CD14-positive monocyte (primary cell): ENCODE results near the gene HDHD5. TPM values are rescaled to one million over a fixed set of nuclear protein-coding genes. Genes with fewer than 3 reads are reported as not detected.
A peak's percentile ranks its signal among the peaks of the same experiment; 100 is the strongest.

ENCODE experiments used
- DNase-seq, 3 donors: peaks; one replicate each; pipeline ENCODE4 v3.0.0-alpha.2; 2011 to 2022
- H2AFZ ChIP-seq: 2 replicates; pipeline ENCODE4 v1.6.0; 2012; ENCODE audit warnings: mild to moderate bottlenecking, low read depth, low read length, inconsistent platforms; ENCODE audit not compliant: insufficient read depth, poor library complexity, severe bottlenecking
- H3K27ac ChIP-seq, 2 donors: 1 replicate in 1 of 2; 2 replicates in 1 of 2; pipeline ENCODE4 v1.5.1; 2012 to 2013; ENCODE audit warnings: low read length in 2 of 2, control low read depth in 1 of 2, inconsistent platforms in 1 of 2, low read depth in 1 of 2, mild to moderate bottlenecking in 1 of 2
- H3K27me3 ChIP-seq, 2 donors: one replicate each; pipeline versions ENCODE4 v1.6.0 to v1.6.1; 2011 to 2013; ENCODE audit warnings: low read length in 2 of 2; ENCODE audit not compliant: control insufficient read depth in 2 of 2, insufficient read depth in 2 of 2
- H3K36me3 ChIP-seq, 2 donors: replicated peaks in 1 of 2; 1 replicate in 1 of 2; 2 replicates in 1 of 2; pipeline versions ENCODE4 v1.5.1 to v1.6.1; 2012 to 2013; ENCODE audit warnings: low read length in 2 of 2, control low read depth in 1 of 2, inconsistent platforms in 1 of 2, mild to moderate bottlenecking in 1 of 2; ENCODE audit not compliant: insufficient read depth in 2 of 2, control insufficient read depth in 1 of 2
- H3K4me1 ChIP-seq, 2 donors: 1 replicate in 1 of 2; 2 replicates in 1 of 2; pipeline versions ENCODE4 v1.5.1 to v1.6.1; 2012 to 2013; ENCODE audit warnings: low read length in 2 of 2, control low read depth in 1 of 2, inconsistent platforms in 1 of 2, mild to moderate bottlenecking in 1 of 2, moderate library complexity in 1 of 2; ENCODE audit not compliant: insufficient read depth in 2 of 2, control insufficient read depth in 1 of 2
- H3K4me2 ChIP-seq: replicated peaks from 2 replicates; pipeline ENCODE3; 2012; ENCODE audit warnings: low read length, moderate library complexity, mild to moderate bottlenecking; ENCODE audit not compliant: poor library complexity, severe bottlenecking; ENCODE audit errors: extremely low read depth
- H3K4me3 ChIP-seq, 3 experiments: fragments of 200-600 bp in 1 of 3; sonication (generic) in 1 of 3; replicated peaks in 1 of 3; 1 replicate in 2 of 3; 2 replicates in 1 of 3; pipeline ENCODE4 v1.5.1; 2011 to 2013; ENCODE audit warnings: low read length in 3 of 3, mild to moderate bottlenecking in 3 of 3, control low read depth in 2 of 3, low read depth in 2 of 3, inconsistent platforms in 1 of 3, moderate library complexity in 1 of 3
- H3K79me2 ChIP-seq: 2 replicates; pipeline ENCODE4 v1.6.0; 2012; ENCODE audit warnings: mild to moderate bottlenecking, control low read depth, inconsistent platforms, low read length, moderate library complexity; ENCODE audit not compliant: insufficient read depth
- H3K9ac ChIP-seq: 2 replicates; pipeline ENCODE4 v1.6.0; 2017; ENCODE audit warnings: low read length, mild to moderate bottlenecking; ENCODE audit not compliant: insufficient read depth, poor library complexity, severe bottlenecking
- H3K9me3 ChIP-seq, 2 donors: replicated peaks in 1 of 2; 1 replicate in 1 of 2; 2 replicates in 1 of 2; pipeline versions ENCODE4 v1.5.1 to v1.6.1; 2012 to 2013; ENCODE audit warnings: low read length in 2 of 2, control low read depth in 1 of 2; ENCODE audit not compliant: control insufficient read depth in 1 of 2, insufficient read depth in 1 of 2
- H4K20me1 ChIP-seq: 2 replicates; pipeline ENCODE4 v1.6.0; 2012; ENCODE audit warnings: mild to moderate bottlenecking, low read length, control low read depth, moderate library complexity; ENCODE audit not compliant: insufficient read depth
- H3K27ac Mint-ChIP-seq, 7 donors: one replicate each; pipeline ENCODE4 v1.8.0; 2020; ENCODE audit warnings: mild to moderate bottlenecking in 7 of 7, mixed read lengths in 7 of 7, moderate library complexity in 6 of 7, inconsistent platforms in 2 of 7
- H3K27me3 Mint-ChIP-seq, 3 donors: one replicate each; pipeline ENCODE4 v1.8.0; 2021 to 2022; ENCODE audit warnings: low read depth in 3 of 3, mild to moderate bottlenecking in 3 of 3, mixed read lengths in 3 of 3, moderate library complexity in 3 of 3, inconsistent platforms in 1 of 3
- H3K36me3 Mint-ChIP-seq, 2 donors: one replicate each; pipeline ENCODE4 v1.8.0; 2020; ENCODE audit warnings: mixed read lengths in 2 of 2, inconsistent platforms in 1 of 2, mild to moderate bottlenecking in 1 of 2
- H3K4me1 Mint-ChIP-seq: one replicate; pipeline ENCODE4 v1.8.0; 2020; ENCODE audit warnings: mild to moderate bottlenecking, mixed read lengths
- H3K4me3 Mint-ChIP-seq, 2 donors: one replicate each; pipeline ENCODE4 v1.8.0; 2020; ENCODE audit warnings: mild to moderate bottlenecking in 2 of 2, mixed read lengths in 2 of 2, moderate library complexity in 1 of 2
- H3K9me3 Mint-ChIP-seq, 7 donors: one replicate each; pipeline ENCODE4 v1.8.0; 2020 to 2022; ENCODE audit warnings: mixed read lengths in 7 of 7, mild to moderate bottlenecking in 6 of 7, moderate library complexity in 6 of 7, inconsistent platforms in 2 of 7
- WGBS: methylation state at CpG from one replicate; pipeline ENCODE4 v1.1.5; 2013; ENCODE audit warnings: missing lambda C conversion rate; ENCODE audit not compliant: insufficient coverage; 5-methylcytosine and 5-hydroxymethylcytosine counted together
- intact Hi-C, 2 donors: fragments of 100-400 bp; cut with micrococcal nuclease; formaldehyde crosslinking; loops; one replicate each; pipeline versions ENCODE4 v1.15.0 to v1.15.1; 2023
- polyA plus RNA-seq, 3 donors: library from polyadenylated mRNA; depleted of rRNA in 1 of 3; unstranded in 2 of 3; stranded (reverse) in 1 of 3; fragments of 300-500 nt in 2 of 3; fragments of >200 nt in 1 of 3; fragmentation: Illumina TruSeq in 2 of 3; gene quantifications; 1 replicate in 2 of 3; 2 replicates in 1 of 3; pipeline ENCODE4 v1.2.3, GENCODE V29; 2012 to 2021
- TF ChIP-seq, protein P1 (sequence below): fragments of 200-600 bp; IDR thresholded peaks from one replicate; pipeline ENCODE4 v1.8.0; 2022; ENCODE audit warnings: antibody characterized with exemption, mild to moderate bottlenecking

HDHD5 gene
- polyA plus RNA-seq, 3 donors = 75.9 to 119 (median 79.9) TPM

- H4K20me1 ChIP-seq = no peaks in the 10 kb centered on the region
- peaks cover 6 to 15% of the 10 kb centered on the region in 2 donors for H3K36me3 Mint-ChIP-seq
- peaks cover 2 to 3% (median 2%) of the 10 kb centered on the region in 3 donors for H3K27me3 Mint-ChIP-seq
- H3K79me2 ChIP-seq = no peaks in the 10 kb centered on the region
- H3K36me3 ChIP-seq = peaks cover 3 to 4% of the 10 kb centered on the region in 2 donors
- H3K4me2 ChIP-seq = no peak overlapping the region
- WGBS = no CpG with 5 or more reads among the region's 1 CpG
- H3K27ac Mint-ChIP-seq = no peak overlapping the region
- intact Hi-C loops = no loop called here
- no peak overlapping the region for H3K9ac ChIP-seq
- peaks cover 0 to 1% (median 0%) of the 10 kb centered on the region in 7 donors for H3K9me3 Mint-ChIP-seq
- H3K27me3 ChIP-seq = no peaks in the 10 kb centered on the region
- no peak overlapping the region for H3K4me3 ChIP-seq
- H3K9me3 ChIP-seq = no peaks in the 10 kb centered on the region
- no peak overlapping the region for H3K27ac ChIP-seq
- no peak overlapping the region for H2AFZ ChIP-seq
- H3K4me1 ChIP-seq = peaks cover 0 to 8% of the 10 kb centered on the region in 2 donors
- H3K4me1 Mint-ChIP-seq = peaks cover 22% of the 10 kb centered on the region
- TF ChIP-seq, protein P1, sequence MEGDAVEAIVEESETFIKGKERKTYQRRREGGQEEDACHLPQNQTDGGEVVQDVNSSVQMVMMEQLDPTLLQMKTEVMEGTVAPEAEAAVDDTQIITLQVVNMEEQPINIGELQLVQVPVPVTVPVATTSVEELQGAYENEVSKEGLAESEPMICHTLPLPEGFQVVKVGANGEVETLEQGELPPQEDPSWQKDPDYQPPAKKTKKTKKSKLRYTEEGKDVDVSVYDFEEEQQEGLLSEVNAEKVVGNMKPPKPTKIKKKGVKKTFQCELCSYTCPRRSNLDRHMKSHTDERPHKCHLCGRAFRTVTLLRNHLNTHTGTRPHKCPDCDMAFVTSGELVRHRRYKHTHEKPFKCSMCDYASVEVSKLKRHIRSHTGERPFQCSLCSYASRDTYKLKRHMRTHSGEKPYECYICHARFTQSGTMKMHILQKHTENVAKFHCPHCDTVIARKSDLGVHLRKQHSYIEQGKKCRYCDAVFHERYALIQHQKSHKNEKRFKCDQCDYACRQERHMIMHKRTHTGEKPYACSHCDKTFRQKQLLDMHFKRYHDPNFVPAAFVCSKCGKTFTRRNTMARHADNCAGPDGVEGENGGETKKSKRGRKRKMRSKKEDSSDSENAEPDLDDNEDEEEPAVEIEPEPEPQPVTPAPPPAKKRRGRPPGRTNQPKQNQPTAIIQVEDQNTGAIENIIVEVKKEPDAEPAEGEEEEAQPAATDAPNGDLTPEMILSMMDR = no peak
- no peak overlapping the region for H3K4me3 Mint-ChIP-seq
- no peak for DNase-seq
Observed at GRCh38 chr22:17130199-17130598, 28.9 kb downstream of the HDHD5 start.

- Histone ChIP-seq H3K27ac (peak within 1 kb of the TSS in 1 of 2 donors; percentile 48), H3K4me2 (peak within 1 kb of the TSS; percentile 86), H4K20me1 (peaks cover 33% of the 10 kb centered on the region), H3K9me3 (no peaks in the 10 kb centered on the region), H3K27me3 (peaks cover 3 to 8% of the 10 kb centered on the region in 2 donors), H3K4me3 (peak within 1 kb of the TSS; percentile 44 to 79 (median 56)), H3K4me1 (peaks cover 43 to 48% of the 10 kb centered on the region in 2 donors), H2AFZ (peak within 1 kb of the TSS; percentile 74), H3K79me2 (peaks cover 25% of the 10 kb centered on the region), H3K36me3 (no peaks in the 10 kb centered on the region), H3K9ac (peak within 1 kb of the TSS; percentile 49)
- peaks cover 44% of the 10 kb centered on the region for H3K4me1 Mint-ChIP-seq
- TF ChIP-seq, protein P1 = no peak
- H3K36me3 Mint-ChIP-seq = peaks cover 0 to 4% of the 10 kb centered on the region in 2 donors
- peak; percentile 72 to 78 (median 76) for DNase-seq
- WGBS = 2% methylated on average over 37 of the region's 69 CpGs
- peak within 1 kb of the TSS in 3 of 7 donors; percentile 38 to 60 (median 58) for H3K27ac Mint-ChIP-seq
- intact Hi-C loops = loop anchor here (2.0 to 5.0 kb wide), 2 partner anchors 15 to 36 kb away; partner anchors contain the start of gene HDHD5 (in 1 of the 2)
- peak within 1 kb of the TSS; percentile 87 to 94 for H3K4me3 Mint-ChIP-seq
- peaks cover 0 to 21% (median 8%) of the 10 kb centered on the region in 3 donors for H3K27me3 Mint-ChIP-seq
- H3K9me3 Mint-ChIP-seq = peaks cover 0 to 5% (median 0%) of the 10 kb centered on the region in 7 donors
Observed at GRCh38 chr22:17121233-17122195, 37.6 kb downstream of the HDHD5 start, which contains the start of gene TMEM121B. TSS of gene TMEM121B (minus strand) at chr22:17121360. CDS start at chr22:17121127, 233 bp downstream.
